MM.1S (cell line): ENCODE data around the gene SERTM2.

ENCODE experiments used
- EZH2 ChIP-seq: fragments of 300-600 bp; sonication (generic); optimal IDR thresholded peaks from 2 replicates; pipeline ENCODE3; 2017; ENCODE audit warnings: low read depth, mild to moderate bottlenecking, antibody characterized with exemption, low read length, mixed read lengths
- EZH2phosphoT487 ChIP-seq: fragments of 300-600 bp; sonication (generic); IDR thresholded peaks from 2 replicates; pipeline ENCODE4 v1.6.1; 2018; ENCODE audit warnings: antibody characterized with exemption, low read length
- TF ChIP-seq, protein P1 (sequence below): fragments of 300-600 bp; sonication (generic); IDR thresholded peaks from 2 replicates; pipeline ENCODE4 v1.5.1; 2016; ENCODE audit warnings: antibody characterized with exemption, low read length, mixed read lengths

DNA sequence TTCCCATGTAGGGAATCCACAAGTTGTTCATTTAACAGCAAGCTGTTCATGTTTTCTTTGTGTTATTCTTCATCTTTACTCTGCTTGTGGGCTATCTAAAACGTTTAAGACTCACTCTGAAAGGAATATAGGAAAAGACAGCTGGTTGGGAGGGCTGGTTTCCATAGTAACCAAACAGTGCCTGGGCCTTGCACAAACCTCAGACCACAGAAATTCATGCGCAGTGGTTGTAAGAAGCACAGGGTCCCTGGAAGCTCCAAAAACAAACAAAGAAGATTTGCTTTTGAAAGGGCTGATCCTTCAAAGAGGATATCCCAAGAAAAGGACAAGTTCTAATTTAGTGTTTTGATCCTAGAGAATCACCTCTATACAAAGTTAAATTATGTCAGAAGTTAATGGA lies 7.8 kb downstream of the SERTM2 start:
- TF ChIP-seq, protein P1, sequence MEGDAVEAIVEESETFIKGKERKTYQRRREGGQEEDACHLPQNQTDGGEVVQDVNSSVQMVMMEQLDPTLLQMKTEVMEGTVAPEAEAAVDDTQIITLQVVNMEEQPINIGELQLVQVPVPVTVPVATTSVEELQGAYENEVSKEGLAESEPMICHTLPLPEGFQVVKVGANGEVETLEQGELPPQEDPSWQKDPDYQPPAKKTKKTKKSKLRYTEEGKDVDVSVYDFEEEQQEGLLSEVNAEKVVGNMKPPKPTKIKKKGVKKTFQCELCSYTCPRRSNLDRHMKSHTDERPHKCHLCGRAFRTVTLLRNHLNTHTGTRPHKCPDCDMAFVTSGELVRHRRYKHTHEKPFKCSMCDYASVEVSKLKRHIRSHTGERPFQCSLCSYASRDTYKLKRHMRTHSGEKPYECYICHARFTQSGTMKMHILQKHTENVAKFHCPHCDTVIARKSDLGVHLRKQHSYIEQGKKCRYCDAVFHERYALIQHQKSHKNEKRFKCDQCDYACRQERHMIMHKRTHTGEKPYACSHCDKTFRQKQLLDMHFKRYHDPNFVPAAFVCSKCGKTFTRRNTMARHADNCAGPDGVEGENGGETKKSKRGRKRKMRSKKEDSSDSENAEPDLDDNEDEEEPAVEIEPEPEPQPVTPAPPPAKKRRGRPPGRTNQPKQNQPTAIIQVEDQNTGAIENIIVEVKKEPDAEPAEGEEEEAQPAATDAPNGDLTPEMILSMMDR, result no peak
- TF ChIP-seq EZH2, result no peak
- TF ChIP-seq EZH2phosphoT487, result no peak
